MM.1S (cell line): Measurements from ENCODE around the gene EN2.
"Not testable (repeated sequence)": the region's sequence is repeated elsewhere in the genome, so short reads cannot be mapped to it uniquely, and the experiment has no call there.

Experiments
- DNase-seq: peaks from one replicate; pipeline ENCODE4 v3.0.0-alpha.2; 2015
- H2AFZ ChIP-seq: fragments of 300-600 bp; sonication (generic); 2 replicates; pipeline ENCODE4 v1.6.0; 2016; ENCODE audit warnings: antibody characterized with exemption, low read length
- H3F3A ChIP-seq: fragments of 300-600 bp; sonication (generic); 2 replicates; pipeline ENCODE4 v1.6.1; 2016; ENCODE audit warnings: mild to moderate bottlenecking, antibody characterized with exemption, low read length, moderate library complexity, mixed read lengths; ENCODE audit not compliant: insufficient read depth
- H3K27ac ChIP-seq: fragments of 300-600 bp; sonication (generic); 2 replicates; pipeline ENCODE4 v1.5.1; 2016; ENCODE audit warnings: mild to moderate bottlenecking, low read length
- H3K27me3 ChIP-seq: fragments of 300-600 bp; sonication (generic); replicated peaks from 2 replicates; pipeline ENCODE4 v1.6.0; 2016; ENCODE audit warnings: low read length; ENCODE audit not compliant: insufficient read depth
- H3K36me3 ChIP-seq: fragments of 300-600 bp; sonication (generic); replicated peaks from 2 replicates; pipeline ENCODE4 v1.6.1; 2016; ENCODE audit warnings: mild to moderate bottlenecking, low read length, mixed read lengths; ENCODE audit not compliant: insufficient read depth
- H3K4me1 ChIP-seq: fragments of 300-600 bp; sonication (generic); 2 replicates; pipeline ENCODE4 v1.6.1; 2016; ENCODE audit warnings: low read length, mixed read lengths
- H3K4me2 ChIP-seq: fragments of 300-600 bp; sonication (generic); 2 replicates; pipeline ENCODE4 v1.6.0; 2016; ENCODE audit warnings: low read depth, low read length
- H3K4me3 ChIP-seq: fragments of 300-600 bp; sonication (generic); 2 replicates; pipeline ENCODE4 v1.5.1; 2016; ENCODE audit warnings: low read length, mixed read lengths
- H3K79me2 ChIP-seq: fragments of 300-600 bp; sonication (generic); 2 replicates; pipeline ENCODE4 v1.6.1; 2016; ENCODE audit warnings: mixed run types, low read length, mixed read lengths
- H3K9ac ChIP-seq: fragments of 300-600 bp; sonication (generic); 2 replicates; pipeline ENCODE4 v1.6.1; 2016; ENCODE audit warnings: low read length, mixed read lengths
- H3K9me2 ChIP-seq: fragments of 300-600 bp; sonication (generic); replicated peaks from 2 replicates; pipeline ENCODE4 v1.6.1; 2016; ENCODE audit warnings: mild to moderate bottlenecking, low read length, mixed read lengths; ENCODE audit not compliant: insufficient read depth
- H3K9me3 ChIP-seq: fragments of 300-600 bp; sonication (generic); replicated peaks from 2 replicates; pipeline ENCODE4 v1.6.1; 2016; ENCODE audit warnings: mild to moderate bottlenecking, low read length, mixed read lengths; ENCODE audit not compliant: insufficient read depth
- H4K20me1 ChIP-seq: fragments of 300-600 bp; sonication (generic); 2 replicates; pipeline ENCODE4 v1.6.1; 2016; ENCODE audit warnings: mild to moderate bottlenecking, low read length, moderate library complexity, mixed read lengths; ENCODE audit not compliant: insufficient read depth
- EZH2 ChIP-seq: fragments of 300-600 bp; sonication (generic); optimal IDR thresholded peaks from 2 replicates; pipeline ENCODE3; 2017; ENCODE audit warnings: low read depth, mild to moderate bottlenecking, antibody characterized with exemption, low read length, mixed read lengths
- EZH2phosphoT487 ChIP-seq: fragments of 300-600 bp; sonication (generic); IDR thresholded peaks from 2 replicates; pipeline ENCODE4 v1.6.1; 2018; ENCODE audit warnings: antibody characterized with exemption, low read length
- TF ChIP-seq, protein P1 (sequence below): fragments of 300-600 bp; sonication (generic); IDR thresholded peaks from 2 replicates; pipeline ENCODE4 v1.5.1; 2016; ENCODE audit warnings: antibody characterized with exemption, low read length, mixed read lengths

The EN2 gene

DNA sequence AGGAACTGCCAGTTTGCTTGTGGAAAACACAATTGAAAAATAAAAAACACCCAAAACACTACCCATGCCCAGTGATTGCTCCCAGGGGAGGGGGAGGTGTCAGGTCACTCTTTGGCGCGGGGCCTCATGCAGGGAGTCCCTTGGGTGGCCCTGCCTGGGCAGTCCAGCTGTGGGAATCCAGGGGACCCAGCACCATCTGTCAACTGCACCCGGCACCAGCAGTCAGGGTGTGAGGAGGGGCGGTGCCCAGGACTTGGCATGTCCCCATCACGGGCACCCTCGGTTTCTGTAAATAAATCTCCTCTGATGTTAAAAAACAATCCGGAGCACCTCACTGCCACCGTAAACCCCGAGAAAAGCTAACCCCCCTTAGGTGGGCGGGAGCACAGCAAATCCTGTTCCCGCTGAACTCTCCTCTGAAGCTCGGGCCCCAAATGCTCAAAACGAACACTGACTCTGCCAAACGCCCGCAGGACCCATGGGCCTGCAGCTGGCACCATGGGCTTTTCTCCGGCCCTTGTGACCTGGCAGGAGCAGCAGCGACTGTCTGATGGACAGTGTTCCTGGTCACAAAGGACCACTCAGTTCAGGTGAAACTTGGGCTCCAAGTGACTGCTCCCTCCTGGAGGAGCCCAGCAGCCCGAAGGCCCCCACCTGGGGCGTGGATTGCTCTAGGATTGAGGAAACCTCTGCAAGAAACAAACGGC lies 18.5 kb upstream of the EN2 start:
- peaks cover 62% of the 10 kb centered on the region for H3K27me3 ChIP-seq
- no peak overlapping the region for H3K4me3 ChIP-seq
- no peak for DNase-seq
- TF ChIP-seq, protein P1, sequence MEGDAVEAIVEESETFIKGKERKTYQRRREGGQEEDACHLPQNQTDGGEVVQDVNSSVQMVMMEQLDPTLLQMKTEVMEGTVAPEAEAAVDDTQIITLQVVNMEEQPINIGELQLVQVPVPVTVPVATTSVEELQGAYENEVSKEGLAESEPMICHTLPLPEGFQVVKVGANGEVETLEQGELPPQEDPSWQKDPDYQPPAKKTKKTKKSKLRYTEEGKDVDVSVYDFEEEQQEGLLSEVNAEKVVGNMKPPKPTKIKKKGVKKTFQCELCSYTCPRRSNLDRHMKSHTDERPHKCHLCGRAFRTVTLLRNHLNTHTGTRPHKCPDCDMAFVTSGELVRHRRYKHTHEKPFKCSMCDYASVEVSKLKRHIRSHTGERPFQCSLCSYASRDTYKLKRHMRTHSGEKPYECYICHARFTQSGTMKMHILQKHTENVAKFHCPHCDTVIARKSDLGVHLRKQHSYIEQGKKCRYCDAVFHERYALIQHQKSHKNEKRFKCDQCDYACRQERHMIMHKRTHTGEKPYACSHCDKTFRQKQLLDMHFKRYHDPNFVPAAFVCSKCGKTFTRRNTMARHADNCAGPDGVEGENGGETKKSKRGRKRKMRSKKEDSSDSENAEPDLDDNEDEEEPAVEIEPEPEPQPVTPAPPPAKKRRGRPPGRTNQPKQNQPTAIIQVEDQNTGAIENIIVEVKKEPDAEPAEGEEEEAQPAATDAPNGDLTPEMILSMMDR, result no peak
- TF ChIP-seq EZH2 (no peak), EZH2phosphoT487 (no peak)
- H3K4me2 ChIP-seq, result no peak overlapping the region
- H3K4me1 ChIP-seq, result no peaks in the 10 kb centered on the region
- H3K9me2 ChIP-seq, result no peaks in the 10 kb centered on the region
- H3K9ac ChIP-seq, result no peak overlapping the region
- H3F3A ChIP-seq, result no peaks in the 10 kb centered on the region
- no peaks in the 10 kb centered on the region for H3K9me3 ChIP-seq
- H4K20me1 ChIP-seq, result no peaks in the 10 kb centered on the region
- H2AFZ ChIP-seq, result no peak overlapping the region
- H3K79me2 ChIP-seq, result no peaks in the 10 kb centered on the region
- no peaks in the 10 kb centered on the region for H3K36me3 ChIP-seq
- H3K27ac ChIP-seq, result no peak overlapping the region

DNA sequence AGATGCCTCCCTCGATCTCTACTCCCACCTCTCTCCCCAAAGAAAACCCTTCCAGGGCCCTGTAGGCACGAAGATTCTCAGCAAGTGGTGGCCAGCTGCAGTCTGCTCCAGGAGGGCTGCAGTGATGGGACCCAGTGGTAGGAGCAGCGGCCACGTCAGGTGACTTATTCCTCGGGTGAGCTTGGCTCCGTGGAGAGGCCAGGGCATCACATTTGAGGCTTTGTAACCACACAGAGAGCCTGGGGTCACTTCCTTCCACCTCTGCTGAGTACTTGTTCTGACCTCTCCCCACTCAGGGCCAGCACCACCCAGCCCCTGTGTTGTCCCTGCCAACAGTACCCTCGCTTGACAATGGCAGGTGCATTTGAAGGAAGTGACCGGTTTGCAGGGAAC lies 17.9 kb upstream of the EN2 start:
- H3F3A ChIP-seq, result no peaks in the 10 kb centered on the region
- H2AFZ ChIP-seq, result no peak overlapping the region
- peaks cover 62% of the 10 kb centered on the region for H3K27me3 ChIP-seq
- DNase-seq, result no peak
- no peaks in the 10 kb centered on the region for H3K79me2 ChIP-seq
- H3K4me1 ChIP-seq, result no peaks in the 10 kb centered on the region
- H3K9me2 ChIP-seq, result no peaks in the 10 kb centered on the region
- no peak overlapping the region for H3K4me2 ChIP-seq
- H3K36me3 ChIP-seq, result no peaks in the 10 kb centered on the region
- no peak overlapping the region for H3K27ac ChIP-seq
- no peaks in the 10 kb centered on the region for H3K9me3 ChIP-seq
- no peak overlapping the region for H3K9ac ChIP-seq
- H3K4me3 ChIP-seq, result no peak overlapping the region
- no peaks in the 10 kb centered on the region for H4K20me1 ChIP-seq
- TF ChIP-seq EZH2phosphoT487 (no peak), EZH2 (no peak)
- TF ChIP-seq, protein P1, result no peak

DNA sequence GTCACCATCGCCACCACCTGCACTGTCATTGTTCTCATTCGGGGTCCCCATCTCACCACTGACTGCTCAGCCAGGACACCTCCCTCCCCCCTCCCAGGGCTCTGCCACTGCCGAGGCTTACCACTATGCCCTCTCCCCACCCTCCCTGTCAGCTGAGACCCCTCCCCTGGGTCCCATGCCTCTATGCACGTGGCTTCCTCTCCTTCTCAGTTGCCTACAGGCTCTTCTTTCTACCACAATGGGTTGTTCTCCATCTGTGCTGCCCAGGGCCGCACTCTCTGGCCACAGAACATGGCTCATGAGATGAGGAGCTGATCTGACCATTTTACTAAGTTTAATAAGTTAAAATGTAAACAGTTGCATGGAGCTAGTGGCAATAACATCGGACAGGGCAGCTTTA lies 16.1 kb upstream of the EN2 start:
- no peak for TF ChIP-seq EZH2phosphoT487
- Histone ChIP-seq H4K20me1 (no peaks in the 10 kb centered on the region), H3K9me2 (no peaks in the 10 kb centered on the region), H3K4me3 (no peak overlapping the region), H3K9me3 (no peaks in the 10 kb centered on the region), H3K27me3 (peaks cover 62% of the 10 kb centered on the region), H2AFZ (no peak overlapping the region), H3K36me3 (no peaks in the 10 kb centered on the region), H3F3A (no peaks in the 10 kb centered on the region), H3K27ac (no peak overlapping the region), H3K4me2 (no peak overlapping the region), H3K4me1 (no peaks in the 10 kb centered on the region), H3K79me2 (no peaks in the 10 kb centered on the region), H3K9ac (no peak overlapping the region)
- DNase-seq, result no peak

DNA sequence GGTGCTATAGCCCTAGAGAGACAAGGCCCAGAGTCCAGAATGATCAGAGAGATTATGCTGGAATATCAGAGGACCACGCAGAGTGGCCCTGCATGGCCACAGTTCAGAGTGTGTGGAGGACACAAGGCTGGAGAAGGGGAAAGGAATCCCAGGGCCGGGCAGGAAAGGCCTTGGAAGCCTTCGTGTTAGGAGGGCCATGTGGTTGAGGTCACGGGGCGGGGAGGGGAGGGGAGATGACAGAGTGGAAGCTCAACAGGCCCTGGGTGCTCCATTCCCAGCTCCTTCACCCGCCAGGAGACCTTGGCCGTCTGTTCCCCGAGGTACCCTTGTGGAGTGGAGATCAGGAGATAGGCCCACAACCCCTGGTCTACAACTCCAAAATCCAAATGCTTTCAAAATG lies 13.2 kb upstream of the EN2 start:
- H3F3A ChIP-seq, result no peaks in the 10 kb centered on the region
- H2AFZ ChIP-seq, result no peak overlapping the region
- H3K9me3 ChIP-seq, result no peaks in the 10 kb centered on the region
- TF ChIP-seq, protein P1, result no peak
- no peak for TF ChIP-seq EZH2phosphoT487
- TF ChIP-seq EZH2, result no peak
- H3K27me3 ChIP-seq, result peaks cover 53% of the 10 kb centered on the region
- H3K4me1 ChIP-seq, result no peaks in the 10 kb centered on the region
- H4K20me1 ChIP-seq, result no peaks in the 10 kb centered on the region
- no peaks in the 10 kb centered on the region for H3K79me2 ChIP-seq
- H3K9me2 ChIP-seq, result no peaks in the 10 kb centered on the region
- H3K27ac ChIP-seq, result no peak overlapping the region
- no peak for DNase-seq
- no peak overlapping the region for H3K9ac ChIP-seq
- H3K4me3 ChIP-seq, result no peak overlapping the region
- no peaks in the 10 kb centered on the region for H3K36me3 ChIP-seq
- H3K4me2 ChIP-seq, result no peak overlapping the region

DNA sequence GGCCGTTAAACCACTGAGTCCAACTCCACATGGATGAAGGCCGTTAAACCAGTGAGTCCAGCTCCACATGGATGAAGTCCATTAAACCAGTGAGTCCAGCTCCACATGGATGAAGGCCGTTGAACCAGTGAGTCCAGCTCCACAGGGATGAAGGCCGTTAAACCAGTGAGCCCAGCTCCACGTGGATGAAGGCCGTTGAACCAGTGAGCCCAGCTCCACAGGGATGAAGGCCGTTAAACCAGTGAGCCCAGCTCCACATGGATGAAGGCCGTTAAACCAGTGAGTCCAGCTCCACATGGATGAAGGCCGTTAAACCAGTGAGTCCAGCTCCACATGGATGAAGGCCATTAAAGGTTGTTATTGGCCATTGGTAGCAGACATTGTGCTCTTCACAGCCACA lies 12.3 kb upstream of the EN2 start:
- H3K9ac ChIP-seq, H3F3A ChIP-seq, H3K36me3 ChIP-seq, H3K9me3 ChIP-seq, H3K9me2 ChIP-seq, H3K79me2 ChIP-seq, H3K4me3 ChIP-seq, H2AFZ ChIP-seq, H4K20me1 ChIP-seq, DNase-seq, H3K27ac ChIP-seq, H3K4me1 ChIP-seq, H3K4me2 ChIP-seq: not testable (repeated sequence)
- H3K27me3 ChIP-seq, result peaks cover 50% of the 10 kb centered on the region
